GM12878 (cell line): ENCODE data around the gene SIL1. TPM values are rescaled to one million over a fixed set of nuclear protein-coding genes. Genes with fewer than 3 reads are reported as not detected.

Source experiments
- ATAC-seq: fragments of 200-7000 bp; cut with Tn5 transposase; 3 replicates; pipeline ENCODE4 v1.9.1; 2020; ENCODE audit warnings: mild to moderate bottlenecking, moderate library complexity
- BruUV-seq: library from RNA; stranded (reverse); fragments of 400-500 nt; replicated peaks from 2 replicates; lab custom pipeline; 2021; lab: Mats Ljungman, UMichigan
- CTCF ChIA-PET: fragments of 300-600 bp; sonication (Branson Sonifier 250); formaldehyde crosslinking; extraction: SDS; loops from one replicate; lab custom pipeline; 2021; ENCODE audit warnings: inconsistent platforms; lab: Yijun Ruan, JAX
- POLR2A ChIA-PET: fragments of 350-600 bp; formaldehyde crosslinking; extraction: SDS; loops from one replicate; lab custom pipeline; 2021; ENCODE audit warnings: inconsistent platforms; lab: Charles Lee
- RAD21 ChIA-PET: fragments of 300-600 bp; sonication (Branson Sonifier 250); formaldehyde crosslinking; loops from one replicate; lab custom pipeline; 2023; ENCODE audit warnings: antibody characterized with exemption; ENCODE audit not compliant: unreplicated experiment; lab: Charles Lee
- SMC1A ChIA-PET: fragments of 300-600 bp; sonication (Branson Sonifier 250); formaldehyde crosslinking; loops from one replicate; lab custom pipeline; 2023; ENCODE audit not compliant: unreplicated experiment, uncharacterized antibody; lab: Charles Lee
- DNase-seq: peaks from one replicate; pipeline ENCODE4 v3.0.0-alpha.2; 2011; ENCODE audit warnings: low read depth, low spot score
- FAIRE-seq: peaks from 3 replicates; lab custom pipeline; 2011; peaks lifted over from hg19 to GRCh38; lab: Jason Lieb, UNC
- H2AFZ ChIP-seq: 2 replicates; pipeline ENCODE4 v1.6.0; 2011; ENCODE audit warnings: low read depth, low read length, control low read depth; ENCODE audit not compliant: control insufficient read depth
- H3K27ac ChIP-seq: 2 replicates; pipeline ENCODE4 v1.5.1; 2011; ENCODE audit warnings: control low read depth; ENCODE audit not compliant: control insufficient read depth, insufficient read depth
- H3K27me3 ChIP-seq, 2 experiments: replicated peaks in 1 of 2; 2 replicates each; pipeline versions ENCODE4 v1.6.0 to v1.6.1; 2011; ENCODE audit warnings: low read length in 1 of 2; ENCODE audit not compliant: control insufficient read depth in 2 of 2, insufficient read depth in 2 of 2
- H3K36me3 ChIP-seq, 2 experiments: 2 replicates each; pipeline ENCODE4 v1.5.1; 2011; ENCODE audit warnings: low read length in 1 of 2; ENCODE audit not compliant: control insufficient read depth in 2 of 2, insufficient read depth in 2 of 2
- H3K4me1 ChIP-seq: 2 replicates; pipeline ENCODE4 v1.6.1; 2011; ENCODE audit warnings: mild to moderate bottlenecking, low read length, moderate library complexity, mixed read lengths; ENCODE audit not compliant: control insufficient read depth, insufficient read depth
- H3K4me2 ChIP-seq: 2 replicates; pipeline ENCODE4 v1.6.0; 2011; ENCODE audit warnings: control low read depth; ENCODE audit not compliant: control insufficient read depth, insufficient read depth
- H3K4me3 ChIP-seq: fragments of 200-600 bp; sonication (generic); 2 replicates; pipeline ENCODE4 v1.5.1; 2016
- H3K79me2 ChIP-seq: 2 replicates; pipeline ENCODE4 v1.6.0; 2011; ENCODE audit warnings: low read length; ENCODE audit not compliant: control insufficient read depth, insufficient read depth
- H3K9ac ChIP-seq: 2 replicates; pipeline ENCODE4 v1.8.0; 2011; ENCODE audit warnings: low read length, control low read depth, mixed read lengths; ENCODE audit not compliant: control insufficient read depth, insufficient read depth
- H3K9me3 ChIP-seq: replicated peaks from 3 replicates; pipeline ENCODE4 v1.5.1; 2011; ENCODE audit warnings: mild to moderate bottlenecking, low read length; ENCODE audit not compliant: control insufficient read depth, insufficient read depth
- H4K20me1 ChIP-seq: 2 replicates; pipeline ENCODE4 v1.6.0; 2011; ENCODE audit not compliant: control insufficient read depth, insufficient read depth
- BACH1 ChIP-seq: fragments of 450-650 bp; IDR thresholded peaks from 2 replicates; pipeline ENCODE4 v1.6.1; 2017; ENCODE audit warnings: mild to moderate bottlenecking, borderline replicate concordance
- DPF2 ChIP-seq: fragments of 450-650 bp; IDR thresholded peaks from 2 replicates; pipeline ENCODE4 v1.6.1; 2017; ENCODE audit warnings: mild to moderate bottlenecking
- E4F1 ChIP-seq: fragments of 450-650 bp; IDR thresholded peaks from 2 replicates; pipeline ENCODE4 v1.6.1; 2018; ENCODE audit warnings: borderline replicate concordance, mild to moderate bottlenecking; ENCODE audit not compliant: partially characterized antibody
- FOXM1 ChIP-seq: IDR thresholded peaks from 2 replicates; pipeline ENCODE4 v1.6.1; 2012; ENCODE audit warnings: low read depth, mild to moderate bottlenecking, inconsistent platforms, low read length, moderate library complexity
- RCOR1 ChIP-seq: conservative IDR thresholded peaks from 2 replicates; pipeline ENCODE4 v1.6.1; 2012; ENCODE audit warnings: low read depth, low read length, improper control_type of control experiment
- SMAD1 ChIP-seq: fragments of 450-650 bp; IDR thresholded peaks from 2 replicates; pipeline ENCODE4 v1.6.1; 2018; ENCODE audit warnings: mild to moderate bottlenecking, low read depth; ENCODE audit not compliant: partially characterized antibody
- TBL1XR1 ChIP-seq: IDR thresholded peaks from 2 replicates; pipeline ENCODE4 v1.6.1; 2012; ENCODE audit warnings: low read depth, low read length, improper control_type of control experiment
- ZBTB33 ChIP-seq: fragments of 450-650 bp; IDR thresholded peaks from 2 replicates; pipeline ENCODE4 v1.6.1; 2017; ENCODE audit warnings: mild to moderate bottlenecking
- ZNF592 ChIP-seq: fragments of 450-650 bp; IDR thresholded peaks from 2 replicates; pipeline ENCODE4 v1.6.1; 2017; ENCODE audit warnings: mild to moderate bottlenecking, moderate library complexity
- WGBS: methylation state at CpG from one replicate; pipeline ENCODE4 v1.1.6; 2016; ENCODE audit warnings: low lambda C conversion rate; ENCODE audit not compliant: insufficient replicate concordance, insufficient coverage; ENCODE audit errors: missing lambda C conversion rate; 5-methylcytosine and 5-hydroxymethylcytosine counted together
- in situ Hi-C: fragments of 300-500 bp; cut with MboI; formaldehyde crosslinking; loops from 9 replicates; pipeline ENCODE4 v1.14.3; 2018; ENCODE audit warnings: mixed read lengths
- intact Hi-C: fragments of 100-400 bp; cut with micrococcal nuclease; formaldehyde crosslinking; loops from one replicate; pipeline ENCODE4 v1.14.2; 2022; ENCODE audit not compliant: unreplicated experiment
- polyA plus RNA-seq, 11 experiments: library from polyadenylated mRNA; depleted of rRNA in 4 of 11; unstranded in 6 of 11; stranded (reverse) in 5 of 11; fragments of >200 nt; fragmentation: Nextera tagmentation in 4 of 11; fragmentation: Illumina TruSeq in 1 of 11; extraction: Ambion mirVana in 4 of 11; extraction: Trizol in 1 of 11; gene quantifications; 1 replicate in 1 of 11; 2 replicates in 10 of 11; pipeline versions ENCODE4 v1.2.1 to v1.2.3, GENCODE V29; 2011 to 2016; ENCODE audit warnings: inconsistent platforms in 2 of 11, missing spikeins in 2 of 11, low read depth in 1 of 11
- total RNA-seq, 4 experiments: library from RNA; depleted of rRNA in 3 of 4; stranded (reverse); fragments of >200 nt in 3 of 4; fragmentation: Illumina TruSeq in 1 of 4; extraction: Trizol in 1 of 4; gene quantifications; 2 replicates each; pipeline versions ENCODE4 v1.2.1 to v1.2.3, GENCODE V29; 2013 to 2021

SIL1 gene
- total and polyA plus RNA-seq, 10 of the 15 experiments (the other 5 are each of a cell fraction or from before 2014, with no cell fraction given), result 4.1 to 49.8 (median 29.4) TPM

GRCh38 chr5:139183502-139183901 is 14.7 kb downstream of the SIL1 start:
- ChIA-PET SMC1A (interaction anchor here (1.0 to 2.9 kb wide), 2 partner anchors 11 to 75 kb away, joined by 3 to 8 read pairs; no protein-coding TSS in a partner anchor), POLR2A (interaction anchor here (0.9 to 1.6 kb wide), 2 partner anchors 15 to 22 kb away, joined by 3 to 5 read pairs; partner anchors contain the start of gene SIL1), CTCF (interaction anchor here (1.3 kb wide), 1 partner anchor 68 kb away, joined by 5 read pairs; no protein-coding TSS in a partner anchor)

More at GRCh38 chr5:139183502-139183901, 14.7 kb downstream of the SIL1 start:
- no peak for DNase-seq
- intact Hi-C loops, result no loop called here
- peak overlapping the region; percentile 42 for H3K4me2 ChIP-seq
- RAD21 ChIA-PET, result interaction anchor here (1.5 kb wide), 1 partner anchor 15 kb away, joined by 10 read pairs; the partner anchor contains the start of gene SIL1
- no peak overlapping the region for H3K9ac ChIP-seq
- H3K27ac ChIP-seq, result peak overlapping the region; percentile 48
- no peaks in the 10 kb centered on the region for H4K20me1 ChIP-seq
- H3K27me3 ChIP-seq, result no peaks in the 10 kb centered on the region
- H3K4me1 ChIP-seq, result peaks cover 42% of the 10 kb centered on the region
- TF ChIP-seq FOXM1, result no peak
- no peak for TF ChIP-seq ZBTB33
- TF ChIP-seq BACH1, result no peak
- no peak for TF ChIP-seq TBL1XR1
- no peak for TF ChIP-seq RCOR1
- no peak for TF ChIP-seq DPF2
- no peak for TF ChIP-seq ZNF592
- TF ChIP-seq E4F1, result no peak
- no peak for TF ChIP-seq SMAD1
- TF ChIP-seq, all 136 proteins: peak for 0
- no peak for ATAC-seq
- WGBS, result 94% methylated on average over 2 of the region's 2 CpGs
- no TSS peak for BruUV-seq
- no peak overlapping the region for H2AFZ ChIP-seq
- FAIRE-seq, result no peak
- in situ Hi-C loops, result no loop called here
- no peak overlapping the region for H3K4me3 ChIP-seq
- H3K79me2 ChIP-seq, result peaks cover 31% of the 10 kb centered on the region
- H3K9me3 ChIP-seq, result no peaks in the 10 kb centered on the region
- peaks cover 0 to 1% of the 10 kb centered on the region in 2 experiments; a peak in 3 of 4 replicates for H3K36me3 ChIP-seq
